H9 (cell line): ENCODE data around the gene PPIF. TPM values are rescaled to one million over a fixed set of nuclear protein-coding genes. Genes with fewer than 3 reads are reported as not detected.

Source experiments
- DNase-seq: peaks from one replicate; pipeline ENCODE4 v3.0.0-alpha.2; 2017
- H2AFZ ChIP-seq: one replicate; pipeline ENCODE4 v1.6.1; 2013; ENCODE audit warnings: mild to moderate bottlenecking, low read length, control low read depth, moderate library complexity
- H2AK5ac ChIP-seq: 2 replicates; pipeline ENCODE4 v1.6.1; 2013; ENCODE audit warnings: low read length, control low read depth, mixed read lengths; ENCODE audit not compliant: insufficient read length
- H2BK120ac ChIP-seq: one replicate; pipeline ENCODE4 v1.6.1; 2013; ENCODE audit warnings: low read depth, mild to moderate bottlenecking, low read length, control low read depth, inconsistent platforms; ENCODE audit not compliant: poor library complexity, severe bottlenecking
- H2BK12ac ChIP-seq: 2 replicates; pipeline ENCODE4 v1.6.1; 2013; ENCODE audit warnings: low read length, control low read depth, mixed read lengths, low read depth; ENCODE audit not compliant: insufficient read length
- H2BK15ac ChIP-seq: 2 replicates; pipeline ENCODE4 v1.6.1; 2013; ENCODE audit warnings: low read depth, low read length, control low read depth
- H2BK20ac ChIP-seq: one replicate; pipeline ENCODE4 v1.6.1; 2013; ENCODE audit warnings: low read depth, mild to moderate bottlenecking, low read length, control low read depth, inconsistent platforms; ENCODE audit not compliant: poor library complexity, severe bottlenecking
- H2BK5ac ChIP-seq: 2 replicates; pipeline ENCODE4 v1.6.1; 2013; ENCODE audit warnings: low read length, control low read depth, mixed read lengths; ENCODE audit not compliant: insufficient read length
- H3K14ac ChIP-seq: 2 replicates; pipeline ENCODE4 v1.6.1; 2013; ENCODE audit warnings: low read length, control low read depth; ENCODE audit not compliant: insufficient read depth
- H3K18ac ChIP-seq: 2 replicates; pipeline ENCODE4 v1.6.1; 2013; ENCODE audit warnings: low read depth, mild to moderate bottlenecking, mixed read lengths, low read length, control low read depth; ENCODE audit not compliant: insufficient read length
- H3K23ac ChIP-seq: 2 replicates; pipeline ENCODE4 v1.6.1; 2013; ENCODE audit warnings: low read length, control low read depth, mixed read lengths, low read depth; ENCODE audit not compliant: insufficient read length
- H3K23me2 ChIP-seq: 2 replicates; pipeline ENCODE4 v1.6.1; 2013; ENCODE audit warnings: low read depth, mild to moderate bottlenecking, mixed read lengths, low read length, control low read depth; ENCODE audit not compliant: insufficient read length, poor library complexity, severe bottlenecking
- H3K27ac ChIP-seq: 2 replicates; pipeline ENCODE4 v1.5.1; 2013; ENCODE audit warnings: low read length, control low read depth, mixed read lengths, low read depth; ENCODE audit not compliant: insufficient read length
- H3K27me3 ChIP-seq: 2 replicates; pipeline ENCODE4 v1.6.1; 2013; ENCODE audit warnings: low read length, control low read depth, inconsistent platforms; ENCODE audit not compliant: insufficient read depth
- H3K4ac ChIP-seq: 2 replicates; pipeline ENCODE4 v1.6.1; 2013; ENCODE audit warnings: low read depth, mild to moderate bottlenecking, control low read depth, inconsistent platforms, low read length, moderate library complexity
- H3K4me1 ChIP-seq: 2 replicates; pipeline ENCODE4 v1.6.1; 2013; ENCODE audit warnings: low read length, control low read depth, inconsistent platforms; ENCODE audit not compliant: insufficient read depth
- H3K4me2 ChIP-seq: 2 replicates; pipeline ENCODE4 v1.6.1; 2013; ENCODE audit warnings: low read length, control low read depth, mixed read lengths; ENCODE audit not compliant: insufficient read length, insufficient read depth
- H3K56ac ChIP-seq: 2 replicates; pipeline ENCODE4 v1.6.1; 2013; ENCODE audit warnings: low read depth, mild to moderate bottlenecking, mixed read lengths, low read length, control low read depth; ENCODE audit not compliant: insufficient read length
- H3K79me1 ChIP-seq: 2 replicates; pipeline ENCODE4 v1.6.1; 2013; ENCODE audit warnings: low read depth, mild to moderate bottlenecking, moderate library complexity, low read length, control low read depth, inconsistent platforms; ENCODE audit not compliant: insufficient read depth, poor library complexity, severe bottlenecking
- H3K79me2 ChIP-seq: 2 replicates; pipeline ENCODE4 v1.6.1; 2013; ENCODE audit warnings: low read length, control low read depth, inconsistent platforms; ENCODE audit not compliant: insufficient read depth
- H3K9ac ChIP-seq: 2 replicates; pipeline ENCODE4 v1.6.1; 2013; ENCODE audit warnings: low read length, control low read depth, mixed read lengths; ENCODE audit not compliant: insufficient read length; ENCODE audit errors: extremely low read depth
- H3K9me3 ChIP-seq: one replicate; pipeline ENCODE4 v1.6.1; 2013; ENCODE audit warnings: low read depth, low read length, inconsistent platforms; ENCODE audit not compliant: control insufficient read depth
- H3T11ph ChIP-seq: one replicate; pipeline ENCODE4 v1.6.1; 2013; ENCODE audit warnings: mild to moderate bottlenecking, low read length, control low read depth, inconsistent platforms
- H4K20me1 ChIP-seq: one replicate; pipeline ENCODE4 v1.6.1; 2013; ENCODE audit not compliant: control insufficient read depth, insufficient read length, insufficient read depth
- H4K5ac ChIP-seq: 2 replicates; pipeline ENCODE4 v1.6.1; 2013; ENCODE audit warnings: low read depth, mild to moderate bottlenecking, mixed read lengths, low read length, control low read depth; ENCODE audit not compliant: insufficient read length
- H4K8ac ChIP-seq: replicated peaks from 2 replicates; pipeline ENCODE4 v1.6.1; 2013; ENCODE audit warnings: low read length, control low read depth, mixed read lengths, low read depth; ENCODE audit not compliant: insufficient read length
- H4K91ac ChIP-seq: 2 replicates; pipeline ENCODE4 v1.6.1; 2013; ENCODE audit warnings: low read depth, mild to moderate bottlenecking, moderate library complexity, mixed read lengths, low read length, control low read depth; ENCODE audit not compliant: insufficient read length
- H3K27ac Mint-ChIP-seq, 3 experiments: 2 replicates in 2 of 3; 3 replicates in 1 of 3; pipeline ENCODE4 v1.8.0; 2020 to 2021; ENCODE audit warnings: mixed read lengths in 3 of 3, mild to moderate bottlenecking in 1 of 3, moderate library complexity in 1 of 3
- H3K27me3 Mint-ChIP-seq: 2 replicates; pipeline ENCODE4 v1.8.0; 2021; ENCODE audit warnings: low read depth, mild to moderate bottlenecking, moderate library complexity, mixed read lengths
- H3K36me3 Mint-ChIP-seq, 3 experiments: 2 replicates in 2 of 3; 3 replicates in 1 of 3; pipeline ENCODE4 v1.8.0; 2020 to 2021; ENCODE audit warnings: low read depth in 3 of 3, mixed read lengths in 3 of 3; ENCODE audit not compliant: insufficient read depth in 1 of 3
- H3K4me1 Mint-ChIP-seq, 2 experiments: 2 replicates each; pipeline ENCODE4 v1.8.0; 2020; ENCODE audit warnings: mixed read lengths in 2 of 2
- H3K4me3 Mint-ChIP-seq, 2 experiments: 2 replicates in 1 of 2; 3 replicates in 1 of 2; pipeline ENCODE4 v1.8.0; 2020 to 2021; ENCODE audit warnings: mild to moderate bottlenecking in 2 of 2, mixed read lengths in 2 of 2, moderate library complexity in 1 of 2
- H3K9me3 Mint-ChIP-seq, 2 experiments: 2 replicates in 1 of 2; 3 replicates in 1 of 2; pipeline ENCODE4 v1.8.0; 2020; ENCODE audit warnings: mild to moderate bottlenecking in 2 of 2, mixed read lengths in 2 of 2, moderate library complexity in 1 of 2
- CTCF ChIP-seq: fragments of 200-600 bp; sonication (generic); conservative IDR thresholded peaks from 3 replicates; pipeline ENCODE4 v1.8.0; 2021; ENCODE audit warnings: antibody characterized with exemption, mild to moderate bottlenecking
- WGBS: extraction: QIAGEN DNeasy Blood & Tissue Kit; methylation state at CpG from one replicate; pipeline ENCODE4 v1.1.7; 2013; ENCODE audit warnings: missing lambda C conversion rate, low lambda C conversion rate, mixed read lengths; ENCODE audit not compliant: insufficient read length; ENCODE audit errors: extremely low coverage; 5-methylcytosine and 5-hydroxymethylcytosine counted together
- total RNA-seq: library from RNA; stranded (reverse); gene quantifications from 2 replicates; pipeline ENCODE4 v1.2.1, GENCODE V29; 2021

PPIF gene
- total RNA-seq, 1 experiment from 2014 or later: 79.7 TPM

- Histone ChIP-seq H3K56ac (no peak overlapping the region), H3K9ac (no peak overlapping the region), H3K18ac (no peak overlapping the region), H2BK120ac (no peak overlapping the region), H3K27me3 (no peaks in the 10 kb centered on the region), H3K14ac (no peak overlapping the region), H2BK5ac (no peak overlapping the region), H3K9me3 (no peaks in the 10 kb centered on the region), H4K91ac (no peak overlapping the region), H3K79me2 (no peaks in the 10 kb centered on the region), H4K8ac (no peak overlapping the region), H3K79me1 (no peaks in the 10 kb centered on the region), H3K4me1 (no peaks in the 10 kb centered on the region), H4K5ac (no peak overlapping the region), H2BK20ac (no peak overlapping the region), H4K20me1 (no peaks in the 10 kb centered on the region), H3K4ac (no peak overlapping the region), H2AFZ (no peak overlapping the region), H3T11ph (no peak overlapping the region), H3K27ac (no peak overlapping the region), H3K4me2 (no peak overlapping the region), H2BK12ac (no peak overlapping the region), H3K23ac (no peak overlapping the region), H2BK15ac (no peak overlapping the region), H3K23me2 (no peaks in the 10 kb centered on the region), H2AK5ac (no peak overlapping the region)
- TF ChIP-seq CTCF: no peak
- Mint-ChIP-seq H3K4me1 (no peaks in the 10 kb centered on the region), H3K27ac (no peak overlapping the region), H3K27me3 (no peaks in the 10 kb centered on the region; the same call in 1 of the 2 replicates), H3K4me3 (no peak overlapping the region), H3K36me3 (peaks cover 46 to 74% (median 68%) of the 10 kb centered on the region in 3 experiments; a peak in 6 of 7 replicates), H3K9me3 (no peaks in the 10 kb centered on the region)
- peak; percentile 14 for DNase-seq
- no CpG with 5 or more reads among the region's 6 CpGs for WGBS
Measured at GRCh38 chr10:79354615-79355014, 7.3 kb downstream of the PPIF start.
